ENCODE data around the gene H2AZ1. TPM values are rescaled to one million over a fixed set of nuclear protein-coding genes. Genes with fewer than 3 reads are reported as not detected.

Gene H2AZ1
- total RNA-seq, 1 experiment from 2014 or later: 457 TPM

DNA sequence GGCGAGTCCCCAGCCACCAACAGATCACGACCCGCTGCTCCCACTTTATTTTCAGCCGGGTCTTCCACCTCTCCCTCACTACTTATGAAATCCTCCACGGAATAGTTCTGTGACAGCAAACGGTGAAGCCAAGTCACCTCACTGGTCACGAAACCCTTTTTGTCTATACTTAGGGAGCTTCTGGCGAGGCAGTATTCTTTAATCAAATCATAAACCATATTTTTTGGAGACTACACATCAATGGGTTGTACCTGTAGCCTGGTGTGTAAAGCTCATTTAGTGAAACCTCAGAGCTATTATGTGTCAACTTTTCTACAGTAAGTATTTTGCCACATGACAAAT lies 809 bp upstream of the H2AZ1 start:
- TF ChIP-seq, protein P1, sequence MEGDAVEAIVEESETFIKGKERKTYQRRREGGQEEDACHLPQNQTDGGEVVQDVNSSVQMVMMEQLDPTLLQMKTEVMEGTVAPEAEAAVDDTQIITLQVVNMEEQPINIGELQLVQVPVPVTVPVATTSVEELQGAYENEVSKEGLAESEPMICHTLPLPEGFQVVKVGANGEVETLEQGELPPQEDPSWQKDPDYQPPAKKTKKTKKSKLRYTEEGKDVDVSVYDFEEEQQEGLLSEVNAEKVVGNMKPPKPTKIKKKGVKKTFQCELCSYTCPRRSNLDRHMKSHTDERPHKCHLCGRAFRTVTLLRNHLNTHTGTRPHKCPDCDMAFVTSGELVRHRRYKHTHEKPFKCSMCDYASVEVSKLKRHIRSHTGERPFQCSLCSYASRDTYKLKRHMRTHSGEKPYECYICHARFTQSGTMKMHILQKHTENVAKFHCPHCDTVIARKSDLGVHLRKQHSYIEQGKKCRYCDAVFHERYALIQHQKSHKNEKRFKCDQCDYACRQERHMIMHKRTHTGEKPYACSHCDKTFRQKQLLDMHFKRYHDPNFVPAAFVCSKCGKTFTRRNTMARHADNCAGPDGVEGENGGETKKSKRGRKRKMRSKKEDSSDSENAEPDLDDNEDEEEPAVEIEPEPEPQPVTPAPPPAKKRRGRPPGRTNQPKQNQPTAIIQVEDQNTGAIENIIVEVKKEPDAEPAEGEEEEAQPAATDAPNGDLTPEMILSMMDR (IDR thresholded peaks at IDR 0.05; ENCODE audit: insufficient read depth in 1 of 2, low read depth in 1 of 2, low read length in 1 of 2, severe bottlenecking in 1 of 2, unreplicated experiment in 1 of 2): no peak
- Mint-ChIP-seq H3K27me3 (ENCODE audit: insufficient read depth, unreplicated experiment) (no peaks in the 10 kb centered on the region), H3K9me3 (ENCODE audit: unreplicated experiment) (no peaks in the 10 kb centered on the region), H3K4me3 (ENCODE audit: unreplicated experiment) (no peak overlapping the region), H3K27ac (ENCODE audit: unreplicated experiment) (no peak overlapping the region), H3K36me3 (ENCODE audit: insufficient read depth, unreplicated experiment) (peaks cover 24% of the 10 kb centered on the region), H3K4me1 (ENCODE audit: low read depth, unreplicated experiment) (no peaks in the 10 kb centered on the region)
- intact Hi-C loops (cut with micrococcal nuclease; ENCODE audit: unreplicated experiment): loop anchor here (1.0 kb wide), 1 partner anchor 388 kb away; no protein-coding TSS in a partner anchor
- no peak for DNase-seq
- ChIA-PET CTCF (interaction anchor here (1.2 kb wide), 1 partner anchor 57 kb away, joined by 3 read pairs; the partner anchor contains the start of gene LAMTOR3), POLR2A (interaction anchor here (0.5 to 1.4 kb wide), 6 partner anchors 39 to 223 kb away, joined by 3 to 7 read pairs (median 3); partner anchors contain the start of gene LAMTOR3)
- Histone ChIP-seq H3K4me1 (peaks cover 16% of the 10 kb centered on the region; the same call in 1 of the 2 replicates), H3K36me3 (ENCODE audit: control insufficient read depth, insufficient read depth, low read length) (no peaks in the 10 kb centered on the region), H3K9me3 (no peaks in the 10 kb centered on the region), H3K27me3 (replicated peaks; ENCODE audit: control insufficient read depth, insufficient read depth, low read length) (no peaks in the 10 kb centered on the region), H3K4me3 (ENCODE audit: low read depth, low read length) (peak overlapping the region; percentile 69)
- BruUV-seq (replicated peaks): TSS peak; percentile 59

DNA sequence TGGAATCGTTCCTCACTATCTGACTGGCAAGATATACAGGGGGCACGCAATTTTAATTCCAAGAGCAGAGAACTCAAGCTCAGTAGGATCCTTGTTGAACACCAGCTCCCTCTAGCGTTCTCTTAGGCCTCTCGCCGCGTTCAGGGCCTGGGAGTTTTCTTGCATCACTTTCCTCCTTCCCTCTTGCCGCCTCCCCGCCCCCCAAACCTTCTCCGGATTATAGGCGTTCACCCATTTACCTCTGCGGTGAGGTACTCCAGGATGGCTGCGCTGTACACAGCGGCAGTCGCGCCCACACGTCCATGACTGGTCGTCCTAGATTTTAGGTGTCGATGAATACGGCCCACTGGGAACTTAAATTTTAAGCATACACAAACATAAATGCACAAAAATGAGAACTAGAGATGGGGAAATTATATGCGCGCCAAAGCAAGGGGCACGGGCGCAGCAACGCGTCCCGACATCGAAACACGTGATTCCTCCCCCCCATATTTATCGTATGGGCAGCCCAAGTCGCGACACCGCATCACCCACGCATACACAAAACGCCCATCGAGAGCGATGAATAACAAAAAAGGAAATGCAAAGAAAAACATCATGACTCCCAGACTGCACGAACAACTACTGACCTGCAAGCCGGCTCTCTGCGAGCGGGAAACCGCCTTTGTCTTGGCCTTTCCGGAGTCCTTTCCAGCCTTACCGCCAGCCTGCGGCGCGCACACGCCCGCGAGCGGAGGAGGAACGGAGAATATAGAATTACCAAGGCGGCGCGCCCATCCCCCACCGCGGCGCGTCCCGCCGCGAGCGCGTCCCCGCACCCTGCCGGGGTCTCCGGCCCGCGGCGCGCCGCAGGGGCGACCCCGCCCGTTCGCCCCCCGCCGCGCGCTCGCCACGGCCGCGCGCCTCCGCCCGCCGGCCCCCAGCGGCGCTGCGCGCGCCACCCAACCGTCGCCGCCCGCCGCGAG lies 759 bp downstream of the H2AZ1 start:
- no peaks in the 10 kb centered on the region for H3K27me3 Mint-ChIP-seq (ENCODE audit: insufficient read depth, unreplicated experiment)
- H3K9me3 ChIP-seq: no peaks in the 10 kb centered on the region
- H3K36me3 Mint-ChIP-seq (ENCODE audit: insufficient read depth, unreplicated experiment): peaks cover 34% of the 10 kb centered on the region
- TF ChIP-seq, protein P1 (IDR thresholded peaks at IDR 0.05; ENCODE audit: insufficient read depth in 1 of 2, low read depth in 1 of 2, low read length in 1 of 2, severe bottlenecking in 1 of 2, unreplicated experiment in 1 of 2): peak; percentile 60 to 86
- H3K9me3 Mint-ChIP-seq (ENCODE audit: unreplicated experiment): no peaks in the 10 kb centered on the region
- no peak overlapping the region for H3K27ac Mint-ChIP-seq (ENCODE audit: unreplicated experiment)
- H3K36me3 ChIP-seq (ENCODE audit: control insufficient read depth, insufficient read depth, low read length): no peaks in the 10 kb centered on the region
- H3K4me1 Mint-ChIP-seq (ENCODE audit: low read depth, unreplicated experiment): no peaks in the 10 kb centered on the region
- H3K4me3 Mint-ChIP-seq (ENCODE audit: unreplicated experiment): no peak overlapping the region
- H3K27me3 ChIP-seq (replicated peaks; ENCODE audit: control insufficient read depth, insufficient read depth, low read length): no peaks in the 10 kb centered on the region
- TSS peak; percentile 56 for BruUV-seq (replicated peaks)
- peak overlapping the region; percentile 72 for H3K4me3 ChIP-seq (ENCODE audit: low read depth, low read length)
- H3K4me1 ChIP-seq: peaks cover 16% of the 10 kb centered on the region; the same call in 1 of the 2 replicates
- ChIA-PET POLR2A (interaction anchor here (0.5 to 1.4 kb wide), 4 partner anchors 24 to 228 kb away, joined by 3 to 7 read pairs (median 4); partner anchors contain the start of gene LAMTOR3), CTCF (interaction anchor here (0.5 to 1.5 kb wide), 5 partner anchors 26 to 386 kb away, joined by 3 to 8 read pairs (median 3); partner anchors contain the start of genes LAMTOR3 and TRMT10A)
- peak; percentile 91 to 94 for DNase-seq
- intact Hi-C loops (cut with micrococcal nuclease; ENCODE audit: unreplicated experiment): loop anchor here (1.0 kb wide), 2 partner anchors 55 to 137 kb away; partner anchors contain the start of gene LAMTOR3

DNA sequence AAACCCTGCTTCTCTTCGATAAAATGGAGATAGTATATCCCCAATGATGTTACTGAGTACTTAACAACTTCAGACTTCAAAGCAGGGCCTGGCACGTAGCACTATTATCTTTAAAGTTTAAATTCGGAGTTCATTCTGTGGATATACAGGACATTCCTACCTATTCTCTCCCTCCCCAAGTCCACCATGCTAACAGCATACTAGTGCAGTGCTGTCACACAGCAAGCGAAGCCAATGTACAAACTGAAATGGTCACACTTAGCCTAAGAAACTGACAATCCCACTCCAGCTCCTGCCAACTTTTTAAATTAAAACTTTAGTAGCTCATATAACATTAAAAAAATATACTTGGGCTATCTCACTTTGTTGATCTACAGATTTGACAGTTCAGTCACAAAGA lies 2.5 kb downstream of the H2AZ1 start:
- no peaks in the 10 kb centered on the region for H3K9me3 ChIP-seq
- H3K4me1 ChIP-seq: peaks cover 16% of the 10 kb centered on the region; the same call in 1 of the 2 replicates
- POLR2A ChIA-PET: interaction anchor here (1.4 kb wide), 1 partner anchor 53 kb away, joined by 3 read pairs; the partner anchor contains the start of gene LAMTOR3
- Mint-ChIP-seq H3K4me3 (ENCODE audit: unreplicated experiment) (peak overlapping the region; percentile 100), H3K27me3 (ENCODE audit: insufficient read depth, unreplicated experiment) (no peaks in the 10 kb centered on the region), H3K36me3 (ENCODE audit: insufficient read depth, unreplicated experiment) (peaks cover 34% of the 10 kb centered on the region), H3K9me3 (ENCODE audit: unreplicated experiment) (no peaks in the 10 kb centered on the region), H3K27ac (ENCODE audit: unreplicated experiment) (no peak overlapping the region), H3K4me1 (ENCODE audit: low read depth, unreplicated experiment) (no peaks in the 10 kb centered on the region)
- H3K27me3 ChIP-seq (replicated peaks; ENCODE audit: control insufficient read depth, insufficient read depth, low read length): no peaks in the 10 kb centered on the region
- TF ChIP-seq, protein P1 (IDR thresholded peaks at IDR 0.05; ENCODE audit: insufficient read depth in 1 of 2, low read depth in 1 of 2, low read length in 1 of 2, severe bottlenecking in 1 of 2, unreplicated experiment in 1 of 2): no peak
- no TSS peak for BruUV-seq (replicated peaks)
- CTCF ChIA-PET: interaction anchor here (1.0 kb wide), 1 partner anchor 53 kb away, joined by 3 read pairs; the partner anchor contains the start of gene LAMTOR3
- intact Hi-C loops (cut with micrococcal nuclease; ENCODE audit: unreplicated experiment): no loop called here
- H3K36me3 ChIP-seq (ENCODE audit: control insufficient read depth, insufficient read depth, low read length): no peaks in the 10 kb centered on the region
- no peak overlapping the region for H3K4me3 ChIP-seq (ENCODE audit: low read depth, low read length)
- no peak for DNase-seq

All from Caco-2 (cell line).